HUES6 (cell line): Measurements from ENCODE around the gene SEMA6B.
"Not testable (repeated sequence)": the region's sequence is repeated elsewhere in the genome, so short reads cannot be mapped to it uniquely, and the experiment has no call there.

Experiments used
- H3K27ac ChIP-seq: 2 replicates; pipeline ENCODE4 v1.7.0; 2013; ENCODE audit warnings: low read depth, mild to moderate bottlenecking, low read length, inconsistent platforms
- H3K27me3 ChIP-seq: 2 replicates; pipeline ENCODE4 v1.6.1; 2013; ENCODE audit warnings: low read length; ENCODE audit not compliant: control insufficient read depth, insufficient read depth
- H3K36me3 ChIP-seq: 2 replicates; pipeline ENCODE4 v1.6.1; 2013; ENCODE audit warnings: low read length; ENCODE audit not compliant: control insufficient read depth, insufficient read depth
- H3K4me1 ChIP-seq: 2 replicates; pipeline ENCODE4 v1.6.1; 2013; ENCODE audit warnings: low read length; ENCODE audit not compliant: control insufficient read depth, insufficient read depth
- H3K4me3 ChIP-seq: 2 replicates; pipeline ENCODE4 v1.5.1; 2013; ENCODE audit warnings: low read depth, low read length
- H3K9ac ChIP-seq: one replicate; pipeline ENCODE4 v1.6.1; 2013; ENCODE audit warnings: mild to moderate bottlenecking, low read length
- H3K9me3 ChIP-seq: 2 replicates; pipeline ENCODE4 v1.6.1; 2013; ENCODE audit warnings: low read depth, low read length; ENCODE audit not compliant: control insufficient read depth, insufficient read depth

SEMA6B gene

DNA sequence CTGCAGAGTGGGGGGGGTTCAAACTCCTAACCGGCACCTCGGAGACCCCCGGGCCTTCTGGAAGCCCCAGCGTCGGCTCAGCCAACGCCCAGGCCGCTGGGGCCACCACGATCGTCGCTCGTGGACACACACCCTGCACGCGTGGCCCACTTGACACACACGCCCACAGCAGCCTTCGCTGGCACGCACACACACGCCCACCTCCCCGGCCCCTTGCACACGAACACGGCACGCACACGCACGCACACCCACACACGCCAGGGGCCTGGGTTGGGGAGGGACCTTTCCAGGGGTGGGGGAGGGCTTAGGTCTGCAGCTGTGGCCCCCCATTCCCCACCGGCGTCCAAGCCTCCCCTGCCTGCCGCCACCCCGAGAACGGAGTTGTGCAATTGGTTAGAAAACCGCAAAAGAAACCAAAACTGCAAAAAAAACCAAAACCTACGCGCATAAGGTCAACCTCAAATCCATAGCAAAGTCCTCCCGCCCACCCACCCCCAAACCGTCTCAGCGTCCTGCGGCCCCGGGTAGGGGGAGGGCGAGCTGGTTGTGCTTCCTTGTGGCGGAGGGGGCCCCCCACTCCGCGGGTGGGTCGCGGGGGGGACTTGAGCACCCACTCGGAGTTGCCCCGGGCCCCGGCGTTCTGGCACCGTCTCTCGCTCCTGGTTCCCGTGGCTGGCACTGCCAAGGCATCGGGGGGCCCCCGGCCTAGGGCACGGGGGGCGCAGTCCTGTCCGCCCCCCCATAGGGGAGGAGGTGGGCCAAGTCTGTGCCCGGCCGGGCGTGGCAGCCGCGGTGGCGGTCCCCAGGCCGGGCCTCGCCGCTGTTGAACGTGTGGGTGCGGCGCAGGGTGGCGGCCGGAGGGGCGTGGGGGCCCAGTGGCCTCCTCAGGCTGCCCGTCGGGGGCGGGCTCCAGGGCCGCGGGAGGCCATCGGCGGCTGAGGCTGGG is 16.3 kb downstream of the SEMA6B start:
- no peaks in the 10 kb centered on the region for H3K27me3 ChIP-seq
- peaks cover 5% of the 10 kb centered on the region; the same call in 1 of the 2 replicates for H3K9me3 ChIP-seq
- no peak overlapping the region for H3K9ac ChIP-seq
- peaks cover 12% of the 10 kb centered on the region; the same call in 1 of the 2 replicates for H3K36me3 ChIP-seq
- H3K4me1 ChIP-seq = peaks cover 9% of the 10 kb centered on the region; the same call in 1 of the 2 replicates
- H3K27ac ChIP-seq = no peak overlapping the region
- no peak overlapping the region for H3K4me3 ChIP-seq

DNA sequence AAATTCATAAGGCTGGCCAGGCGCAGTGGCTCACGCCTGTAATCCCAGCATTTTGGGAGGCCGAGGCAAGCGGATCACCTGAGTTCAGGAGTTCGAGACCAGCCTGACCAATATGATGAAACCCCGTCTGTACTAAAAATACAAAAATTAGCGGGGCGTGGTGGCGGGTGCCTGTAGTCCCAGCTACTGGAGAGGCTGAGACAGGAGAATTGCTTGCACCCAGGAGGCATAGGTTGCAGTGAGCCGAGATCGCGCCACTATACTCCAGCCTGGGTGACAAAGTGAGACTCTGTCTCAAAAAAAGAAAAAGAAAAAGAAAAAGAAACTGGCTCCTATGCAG is 17.7 kb downstream of the SEMA6B start:
- H3K4me1 ChIP-seq, H3K27me3 ChIP-seq, H3K36me3 ChIP-seq, H3K9me3 ChIP-seq, H3K27ac ChIP-seq, H3K9ac ChIP-seq, H3K4me3 ChIP-seq: not testable (repeated sequence)

DNA sequence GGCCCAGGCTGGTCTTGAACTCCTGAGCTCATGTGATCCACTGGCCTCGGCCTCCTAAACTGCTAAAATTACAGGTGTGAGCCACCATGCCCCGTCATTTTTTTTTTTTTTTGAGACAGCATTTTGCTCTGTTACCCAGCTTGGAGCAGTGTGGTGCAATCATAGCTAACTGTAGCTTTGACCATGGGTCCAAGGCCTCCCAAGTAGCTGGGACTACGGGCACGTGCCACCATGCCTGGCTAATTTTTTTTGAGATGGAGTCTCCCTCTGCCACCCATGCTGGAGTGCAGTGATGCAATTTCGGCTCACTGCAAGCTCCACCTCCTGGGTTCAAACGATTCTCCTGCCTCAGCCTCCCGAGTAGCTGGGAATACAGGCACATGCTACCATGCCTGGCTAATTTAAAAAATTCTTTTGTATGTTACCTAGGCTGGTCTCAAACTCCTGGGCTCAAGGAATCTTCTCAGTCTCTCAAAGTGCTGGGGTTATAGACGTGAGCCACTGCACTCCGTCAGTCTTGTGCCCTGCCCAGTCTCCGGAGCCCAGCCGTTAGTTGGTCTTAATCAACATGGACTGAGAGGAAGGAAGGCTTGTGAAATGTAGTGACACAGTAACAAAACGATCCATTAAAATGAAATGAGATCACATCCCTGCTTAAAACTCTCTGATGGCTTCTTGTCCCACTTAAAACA is 18.2 kb downstream of the SEMA6B start:
- H3K9ac ChIP-seq = no peak overlapping the region

DNA sequence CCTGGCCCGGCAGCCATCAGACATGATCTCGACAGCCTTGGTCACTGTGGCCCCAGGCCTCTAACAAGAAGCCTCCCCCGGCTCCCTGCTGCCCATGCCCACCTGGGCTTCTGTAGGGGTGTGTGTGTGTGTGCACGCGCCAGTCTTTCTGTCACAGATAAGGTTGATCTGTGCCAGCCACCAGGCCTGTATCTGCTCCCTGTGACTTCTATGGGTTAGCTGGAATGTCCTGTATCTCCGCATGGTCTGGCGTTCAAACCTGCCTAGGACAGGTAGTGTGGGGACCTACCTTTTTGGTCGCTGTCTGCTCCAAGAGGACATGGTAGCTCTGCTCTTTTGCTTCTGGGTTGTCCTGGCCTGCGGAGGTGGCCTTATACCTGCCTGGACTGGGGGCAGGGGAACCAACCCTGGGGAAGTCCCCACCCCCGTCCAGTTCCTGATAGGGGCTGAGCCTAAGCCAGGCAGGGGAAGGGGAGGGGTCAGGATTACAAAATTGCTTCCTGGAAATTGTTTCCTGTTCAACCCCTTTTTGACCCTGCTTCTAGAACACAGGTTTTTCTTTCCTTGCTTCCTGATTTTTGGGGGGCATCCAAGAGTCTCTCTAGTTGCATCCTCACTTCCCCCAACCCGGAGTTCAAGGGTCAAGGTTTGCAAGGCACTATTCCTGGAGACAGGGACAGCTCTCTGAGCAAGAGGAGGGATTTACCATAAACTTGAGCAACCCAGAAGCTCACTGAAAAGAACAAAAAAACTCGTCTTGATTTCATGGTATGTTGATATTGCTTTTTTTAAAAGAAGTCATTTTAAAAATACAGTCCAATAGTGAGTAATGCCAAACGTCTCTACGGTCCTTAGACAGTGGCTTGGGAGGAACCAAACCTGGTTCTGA is 19.5 kb downstream of the SEMA6B start, which contains the start of gene LRG1:
Gene LRG1, minus strand, starts transcription at position 344 of the 889 bp plus-strand sequence. Its CDS starts 23 bp downstream, at position 321.
- H3K4me3 ChIP-seq = no peak within 1 kb of the TSS
- H3K36me3 ChIP-seq = no peaks in the 10 kb centered on the region
- H3K27me3 ChIP-seq = peaks cover 6% of the 10 kb centered on the region
- H3K27ac ChIP-seq = no peak within 1 kb of the TSS
- peaks cover 9% of the 10 kb centered on the region; the same call in 1 of the 2 replicates for H3K4me1 ChIP-seq
- no peak within 1 kb of the TSS for H3K9ac ChIP-seq
- H3K9me3 ChIP-seq = peaks cover 5% of the 10 kb centered on the region; the same call in 1 of the 2 replicates

More for the DNA sequence above, 18.2 kb downstream of the SEMA6B start:
- peaks cover 9% of the 10 kb centered on the region; the same call in 1 of the 2 replicates for H3K4me1 ChIP-seq
- peaks cover 5% of the 10 kb centered on the region; the same call in 1 of the 2 replicates for H3K9me3 ChIP-seq
- peaks cover 6% of the 10 kb centered on the region; the same call in 1 of the 2 replicates for H3K27me3 ChIP-seq
- no peak overlapping the region for H3K4me3 ChIP-seq
- no peak overlapping the region for H3K27ac ChIP-seq
- H3K36me3 ChIP-seq = no peaks in the 10 kb centered on the region

DNA sequence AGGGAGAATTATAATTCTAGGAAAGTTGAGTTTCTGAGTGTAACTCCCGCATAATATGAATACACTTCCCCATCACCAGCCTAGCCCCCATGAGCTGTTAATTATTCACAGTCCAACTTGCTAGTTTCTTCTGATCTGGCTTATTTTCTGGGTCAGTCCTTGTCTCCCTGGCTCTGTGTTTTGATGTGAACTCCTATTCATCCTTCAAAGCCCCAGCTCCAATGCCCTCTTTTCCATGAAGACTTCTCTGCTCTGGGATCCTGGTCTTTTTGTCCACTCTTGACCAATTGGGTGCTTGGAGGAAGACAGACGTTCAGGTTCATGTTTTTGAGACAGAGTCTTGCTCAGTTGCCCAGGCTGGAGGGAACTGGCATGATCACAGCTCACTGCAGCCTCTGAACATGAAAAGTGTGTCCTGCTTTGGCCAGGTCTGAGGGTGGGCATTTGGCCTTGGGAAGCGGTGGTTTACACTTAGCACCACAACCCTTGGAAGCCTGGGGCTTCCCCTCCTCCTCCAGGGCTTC is 20.3 kb downstream of the SEMA6B start:
- no peak overlapping the region for H3K9ac ChIP-seq

DNA sequence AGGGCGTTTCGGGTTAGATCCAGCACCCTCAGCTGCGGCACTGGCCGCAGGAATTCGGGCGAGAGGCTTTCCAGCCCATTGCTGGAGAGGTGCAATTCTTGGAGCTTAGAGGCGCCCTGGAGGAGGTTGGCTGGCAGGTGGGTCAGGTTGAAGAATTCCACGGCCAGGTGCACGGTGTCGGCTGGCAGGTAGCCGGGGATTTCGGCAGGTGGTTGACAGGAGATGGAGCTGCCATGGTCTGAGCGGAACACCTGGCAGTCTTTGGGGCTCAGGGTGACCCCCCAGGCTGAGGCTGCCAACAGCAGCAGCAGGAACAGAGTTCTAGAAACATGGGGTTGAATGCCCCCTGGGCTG is 20.9 kb downstream of the SEMA6B start:
- Histone ChIP-seq H3K4me1 (peaks cover 11% of the 10 kb centered on the region; the same call in 1 of the 2 replicates), H3K27me3 (peaks cover 20% of the 10 kb centered on the region), H3K9ac (no peak overlapping the region), H3K27ac (no peak overlapping the region), H3K9me3 (peaks cover 5% of the 10 kb centered on the region; the same call in 1 of the 2 replicates), H3K36me3 (no peaks in the 10 kb centered on the region), H3K4me3 (no peak overlapping the region)

More for the DNA sequence above, 20.3 kb downstream of the SEMA6B start:
- Histone ChIP-seq H3K9me3 (peaks cover 5% of the 10 kb centered on the region; the same call in 1 of the 2 replicates), H3K27me3 (peaks cover 14% of the 10 kb centered on the region), H3K27ac (no peak overlapping the region), H3K36me3 (no peaks in the 10 kb centered on the region), H3K4me3 (no peak overlapping the region), H3K4me1 (peaks cover 11% of the 10 kb centered on the region; the same call in 1 of the 2 replicates)

DNA sequence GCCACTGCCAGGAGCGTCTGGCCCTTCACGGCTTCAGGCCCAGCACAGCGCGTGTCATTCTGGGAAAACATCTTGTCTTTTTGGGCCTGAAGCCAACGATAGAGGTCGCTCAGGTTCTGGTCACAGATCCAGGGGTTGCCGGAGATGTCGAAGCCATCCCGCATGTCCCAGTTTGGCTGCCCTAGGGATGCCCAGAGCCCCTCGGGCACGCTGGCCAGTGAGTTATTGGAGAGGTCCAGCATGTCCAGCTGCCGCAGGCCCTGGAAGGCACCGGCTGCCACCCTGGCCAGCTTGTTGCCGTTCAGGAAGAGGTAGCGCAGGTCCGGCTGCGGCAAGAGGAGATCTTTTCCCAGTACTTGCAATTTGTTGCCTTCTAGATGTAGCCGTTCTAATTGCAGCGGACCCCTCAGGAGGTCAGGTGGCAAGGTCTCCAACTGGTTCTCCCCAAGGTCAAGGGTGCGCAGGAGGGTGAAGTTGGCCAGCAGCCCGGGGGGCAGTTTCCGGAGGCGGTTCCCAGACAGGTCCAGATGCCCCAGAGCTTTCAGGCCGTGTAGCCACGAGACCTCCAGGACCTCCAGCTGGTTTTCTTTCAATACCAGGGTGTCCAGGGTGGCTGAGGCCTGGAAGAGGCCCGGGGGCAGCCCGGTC is 21.4 kb downstream of the SEMA6B start:
- no peak overlapping the region for H3K9ac ChIP-seq
- H3K27me3 ChIP-seq = peaks cover 25% of the 10 kb centered on the region
- peaks cover 11% of the 10 kb centered on the region; the same call in 1 of the 2 replicates for H3K4me1 ChIP-seq
- no peaks in the 10 kb centered on the region for H3K36me3 ChIP-seq
- no peak overlapping the region for H3K4me3 ChIP-seq
- peaks cover 5% of the 10 kb centered on the region; the same call in 1 of the 2 replicates for H3K9me3 ChIP-seq
- no peak overlapping the region for H3K27ac ChIP-seq

DNA sequence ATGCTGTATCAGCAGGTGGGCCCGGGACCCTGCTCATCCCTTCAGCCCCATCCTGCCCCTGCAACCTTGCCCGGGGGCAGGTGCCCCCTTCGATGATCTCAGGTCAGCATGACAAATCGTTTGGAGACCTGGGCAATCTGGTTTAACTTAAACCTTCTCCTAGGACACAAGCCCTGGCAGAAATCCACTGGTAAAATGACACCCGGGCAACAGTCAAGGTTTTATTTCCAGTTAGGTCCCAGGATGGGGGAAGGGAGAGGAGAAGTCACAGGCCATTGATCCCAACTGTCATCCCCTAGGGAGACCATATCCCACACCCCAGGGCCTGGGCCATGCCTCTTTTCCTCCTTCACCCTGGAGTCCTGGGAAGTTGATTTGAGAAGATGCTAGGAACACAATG is 22.7 kb downstream of the SEMA6B start:
- no peak overlapping the region for H3K27ac ChIP-seq
- peaks cover 11% of the 10 kb centered on the region; the same call in 1 of the 2 replicates for H3K4me1 ChIP-seq
- H3K27me3 ChIP-seq = peaks cover 27% of the 10 kb centered on the region
- H3K4me3 ChIP-seq = no peak overlapping the region
- no peaks in the 10 kb centered on the region for H3K36me3 ChIP-seq
- peaks cover 5% of the 10 kb centered on the region; the same call in 1 of the 2 replicates for H3K9me3 ChIP-seq
- no peak overlapping the region for H3K9ac ChIP-seq

DNA sequence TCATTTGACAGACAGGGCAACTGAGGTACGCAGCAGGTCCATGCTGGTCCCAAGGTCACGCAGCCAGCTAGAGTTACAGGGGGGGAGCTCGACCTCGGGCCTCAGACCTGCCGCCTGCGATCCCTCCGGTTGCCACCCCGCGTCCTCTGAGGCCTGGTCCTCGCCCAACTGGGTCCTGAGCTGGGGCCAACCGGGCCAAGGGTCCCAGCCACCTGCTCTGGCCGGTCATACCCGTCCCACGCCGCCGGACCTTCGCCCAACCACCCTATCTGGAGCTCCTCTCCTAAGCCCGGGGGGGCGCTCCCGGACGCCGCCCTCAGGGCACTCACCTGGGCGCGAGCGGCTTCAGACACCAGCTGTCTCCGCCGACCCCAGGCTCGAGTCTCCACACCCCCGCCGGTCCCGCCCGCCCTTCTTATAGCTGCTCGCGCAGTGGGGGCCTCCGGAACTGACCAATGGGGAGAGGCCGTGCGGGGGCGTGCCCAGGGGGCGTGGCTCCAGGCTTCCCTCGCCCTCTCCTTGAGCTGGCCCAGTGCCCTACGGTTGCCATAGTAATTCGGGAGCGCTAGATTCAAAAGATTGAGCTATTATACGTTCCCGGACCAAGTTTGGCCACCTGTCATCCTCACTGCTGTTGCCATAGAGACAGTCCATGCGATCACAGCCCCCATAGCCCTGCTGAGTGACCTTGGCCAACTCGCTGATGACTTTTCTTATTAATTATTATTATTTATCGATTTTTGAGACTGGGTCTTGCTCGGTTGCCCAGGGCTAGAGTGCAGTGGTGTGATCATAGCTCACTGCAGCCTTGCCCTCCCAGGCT is 24.4 kb downstream of the SEMA6B start, which contains the start of gene PLIN5:
Gene PLIN5, minus strand, starts transcription at position 389 of the 823 bp plus-strand sequence. CDS start 1,150 bp downstream, outside the sequence.
- Histone ChIP-seq H3K9me3 (no peaks in the 10 kb centered on the region), H3K4me3 (peak within 1 kb of the TSS; percentile 46), H3K36me3 (no peaks in the 10 kb centered on the region), H3K27ac (no peak within 1 kb of the TSS), H3K4me1 (peaks cover 9% of the 10 kb centered on the region; the same call in 1 of the 2 replicates), H3K27me3 (peaks cover 36% of the 10 kb centered on the region), H3K9ac (no peak within 1 kb of the TSS)
